PC-3 (cell line): ENCODE results near the gene SLC35E2B.
"Not testable (repeated sequence)": the region's sequence is repeated elsewhere in the genome, so short reads cannot be mapped to it uniquely, and the experiment has no call there.

Experiments used
- CTCF ChIP-seq: fragments of 300-600 bp; sonication (generic); conservative IDR thresholded peaks from 2 replicates; pipeline ENCODE4 v1.5.1; 2017; ENCODE audit warnings: antibody characterized with exemption, low read depth, mild to moderate bottlenecking, low read length
- EZH2 ChIP-seq: fragments of 300-600 bp; sonication (generic); IDR thresholded peaks from one replicate; pipeline ENCODE4 v1.6.1; 2017; ENCODE audit warnings: antibody characterized with exemption, mild to moderate bottlenecking, low read length; ENCODE audit not compliant: unreplicated experiment
- EZH2phosphoT487 ChIP-seq: fragments of 300-600 bp; sonication (generic); IDR thresholded peaks from 2 replicates; pipeline ENCODE4 v1.6.1; 2018; ENCODE audit warnings: mild to moderate bottlenecking, antibody characterized with exemption, low read length, borderline replicate concordance

GRCh38 chr1:1738799-1739337 lies 46.3 kb upstream of the SLC35E2B start:
- TF ChIP-seq CTCF, EZH2phosphoT487, EZH2: not testable (repeated sequence)
